HepG2 (cell line): ENCODE measurements around the gene HMGCLL1. TPM values are rescaled to one million over a fixed set of nuclear protein-coding genes. Genes with fewer than 3 reads are reported as not detected.

Experiments
- ATAC-seq: fragments of 200-7000 bp; cut with Tn5 transposase; 3 replicates; pipeline ENCODE4 v1.9.1; 2020; ENCODE audit warnings: mild to moderate bottlenecking, moderate library complexity
- BruUV-seq: library from RNA; stranded (reverse); fragments of 400-500 nt; replicated peaks from 2 replicates; lab custom pipeline; 2021; lab: Mats Ljungman, UMichigan
- CTCF ChIA-PET: fragments of 300-600 bp; formaldehyde crosslinking; extraction: SDS; loops from one replicate; lab custom pipeline; 2021; ENCODE audit warnings: low total read pairs, inconsistent platforms, low intra/inter-chr PET ratio; lab: Yijun Ruan, JAX
- POLR2A ChIA-PET: fragments of 350-600 bp; sonication (Branson Sonifier 250); formaldehyde crosslinking; loops from one replicate; lab custom pipeline; 2020; ENCODE audit warnings: antibody characterized with exemption, inconsistent platforms; lab: Yijun Ruan, JAX
- DNase-seq: peaks from one replicate; pipeline ENCODE4 v3.0.0-alpha.2; 2015; ENCODE audit warnings: low spot score
- FAIRE-seq: peaks from 3 replicates; lab custom pipeline; 2011; peaks lifted over from hg19 to GRCh38; lab: Jason Lieb, UNC
- H2AFZ ChIP-seq: one replicate; pipeline ENCODE4 v1.6.1; 2011; ENCODE audit warnings: low read length, inconsistent platforms
- H3K27ac ChIP-seq: fragments of 300-600 bp; 3 replicates; pipeline ENCODE4 v1.8.0; 2011; ENCODE audit warnings: mixed run types, mild to moderate bottlenecking, mixed read lengths, low read length, inconsistent platforms; ENCODE audit not compliant: insufficient read depth; ENCODE audit errors: extremely low read length
- H3K27me3 ChIP-seq, 2 experiments: fragments of 200-600 bp in 1 of 2; 2 replicates in 1 of 2; 3 replicates in 1 of 2; pipeline versions ENCODE4 v1.6.0 to v1.8.0; 2011; ENCODE audit warnings: low read length in 2 of 2, mild to moderate bottlenecking in 2 of 2, moderate library complexity in 2 of 2, inconsistent platforms in 1 of 2; ENCODE audit not compliant: insufficient read depth in 2 of 2, control insufficient read depth in 1 of 2
- H3K36me3 ChIP-seq, 2 experiments: fragments of 200-600 bp in 1 of 2; replicated peaks in 1 of 2; 2 replicates in 1 of 2; 3 replicates in 1 of 2; pipeline versions ENCODE4 v1.5.1 to v1.8.0; 2011; ENCODE audit warnings: low read length in 2 of 2, inconsistent platforms in 1 of 2; ENCODE audit not compliant: insufficient read depth in 2 of 2, control insufficient read depth in 1 of 2
- H3K4me1 ChIP-seq: 2 replicates; pipeline ENCODE4 v1.5.1; 2012; ENCODE audit warnings: low read length, inconsistent platforms; ENCODE audit not compliant: insufficient read depth
- H3K4me2 ChIP-seq: 2 replicates; pipeline ENCODE4 v1.6.0; 2011; ENCODE audit warnings: low read depth, low read length, inconsistent platforms
- H3K4me3 ChIP-seq, 3 experiments: fragments of 200-600 bp in 1 of 3; sonication (generic), shearing (Covaris generic) in 1 of 3; replicated peaks in 1 of 3; 2 replicates each; pipeline ENCODE4 v1.5.1; 2011 to 2016; ENCODE audit warnings: low read length in 3 of 3, inconsistent platforms in 2 of 3, low read depth in 2 of 3, mild to moderate bottlenecking in 2 of 3, control low read depth in 1 of 3, mixed read lengths in 1 of 3; ENCODE audit not compliant: insufficient read depth in 1 of 3
- H3K79me2 ChIP-seq: one replicate; pipeline ENCODE4 v1.6.1; 2011; ENCODE audit warnings: low read length, inconsistent platforms; ENCODE audit not compliant: insufficient read depth
- H3K9ac ChIP-seq: 2 replicates; pipeline ENCODE4 v1.6.0; 2011; ENCODE audit warnings: mild to moderate bottlenecking, low read depth, low read length, inconsistent platforms; ENCODE audit not compliant: insufficient read depth
- H3K9me3 ChIP-seq: 2 replicates; pipeline ENCODE4 v1.5.1; 2012; ENCODE audit warnings: mild to moderate bottlenecking, low read length
- H4K20me1 ChIP-seq: 2 replicates; pipeline ENCODE4 v1.6.0; 2011; ENCODE audit warnings: inconsistent platforms, mild to moderate bottlenecking, low read length, moderate library complexity; ENCODE audit not compliant: insufficient read depth
- ATF7 ChIP-seq, 2 experiments: fragments of 450-650 bp in 1 of 2; sonication (generic) in 1 of 2; formaldehyde crosslinking in 1 of 2; IDR thresholded peaks; 2 replicates each; pipeline versions ENCODE4 v1.4.0 to v1.6.1; 2016 to 2020; ENCODE audit warnings: antibody characterized with exemption in 1 of 2, mild to moderate bottlenecking in 1 of 2, missing genetic modification reagents in 1 of 2
- GTF3A ChIP-seq: sonication (generic); formaldehyde crosslinking; conservative IDR thresholded peaks from 2 replicates; pipeline ENCODE4 v1.4.0; 2020; ENCODE audit warnings: mild to moderate bottlenecking, missing genetic modification reagents
- HMGA1 ChIP-seq: sonication (generic); formaldehyde crosslinking; conservative IDR thresholded peaks from 2 replicates; pipeline ENCODE4 v1.4.0; 2020; ENCODE audit warnings: missing genetic modification reagents
- MED1 ChIP-seq: sonication (generic); formaldehyde crosslinking; IDR thresholded peaks from 2 replicates; pipeline ENCODE4 v1.4.0; 2020; ENCODE audit warnings: missing genetic modification reagents
- PRDM15 ChIP-seq: sonication (generic); formaldehyde crosslinking; IDR thresholded peaks from 2 replicates; pipeline ENCODE4 v1.4.0; 2020; ENCODE audit warnings: missing genetic modification reagents
- ZNF552 ChIP-seq: sonication (generic); formaldehyde crosslinking; IDR thresholded peaks from 2 replicates; pipeline ENCODE4 v1.9.0; 2022; ENCODE audit warnings: missing genetic modification reagents, mild to moderate bottlenecking, borderline replicate concordance
- ZNF737 ChIP-seq: sonication (generic); formaldehyde crosslinking; IDR thresholded peaks from 2 replicates; pipeline ENCODE4 v1.5.0; 2020; ENCODE audit warnings: missing genetic modification reagents, mild to moderate bottlenecking, borderline replicate concordance
- ZNF749 ChIP-seq: sonication (generic); formaldehyde crosslinking; IDR thresholded peaks from 2 replicates; pipeline ENCODE4 v1.8.0; 2022; ENCODE audit warnings: mild to moderate bottlenecking, missing genetic modification reagents, moderate library complexity, borderline replicate concordance
- WGBS: methylation state at CpG from one replicate; pipeline ENCODE4 v1.1.6; 2017; ENCODE audit warnings: low lambda C conversion rate; 5-methylcytosine and 5-hydroxymethylcytosine counted together
- in situ Hi-C: cut with HindIII; loops from 2 replicates; pipeline ENCODE4 v1.10.0; 2017; ENCODE audit warnings: low pct_unique_long_range_greater_than_20kb; ENCODE audit not compliant: extremely low pct_ligation_motif_present
- intact Hi-C: fragments of 100-400 bp; cut with micrococcal nuclease; formaldehyde crosslinking; loops from one replicate; pipeline ENCODE4 v1.10.0; 2022; ENCODE audit not compliant: unreplicated experiment
- polyA plus RNA-seq, 8 experiments: library from polyadenylated mRNA; depleted of rRNA in 3 of 8; stranded (reverse) in 7 of 8; unstranded in 1 of 8; fragments of >200 nt; fragmentation: Illumina TruSeq in 4 of 8; extraction: Trizol in 4 of 8; gene quantifications; 2 replicates each; pipeline versions ENCODE4 v1.2.1 to v1.2.3, GENCODE V29; 2011 to 2016; ENCODE audit warnings: low read depth in 4 of 8, missing spikeins in 1 of 8, mixed read lengths in 1 of 8; ENCODE audit not compliant: insufficient read depth in 1 of 8
- total RNA-seq, 5 experiments: library from RNA; depleted of rRNA; stranded (reverse); fragments of >200 nt; fragmentation: Illumina TruSeq; extraction: Trizol; gene quantifications; 2 replicates each; pipeline ENCODE4 v1.2.3, GENCODE V29; 2016; ENCODE audit warnings: low read depth in 1 of 5
- TF ChIP-seq, protein P1 (sequence below): sonication (generic); formaldehyde crosslinking; conservative IDR thresholded peaks from 2 replicates; pipeline ENCODE4 v1.4.0; 2020; ENCODE audit warnings: missing genetic modification reagents

The HMGCLL1 gene
- total and polyA plus RNA-seq, 2 of the 13 experiments (the other 11 are each of a cell fraction or from before 2014, with no cell fraction given), result not detected

DNA sequence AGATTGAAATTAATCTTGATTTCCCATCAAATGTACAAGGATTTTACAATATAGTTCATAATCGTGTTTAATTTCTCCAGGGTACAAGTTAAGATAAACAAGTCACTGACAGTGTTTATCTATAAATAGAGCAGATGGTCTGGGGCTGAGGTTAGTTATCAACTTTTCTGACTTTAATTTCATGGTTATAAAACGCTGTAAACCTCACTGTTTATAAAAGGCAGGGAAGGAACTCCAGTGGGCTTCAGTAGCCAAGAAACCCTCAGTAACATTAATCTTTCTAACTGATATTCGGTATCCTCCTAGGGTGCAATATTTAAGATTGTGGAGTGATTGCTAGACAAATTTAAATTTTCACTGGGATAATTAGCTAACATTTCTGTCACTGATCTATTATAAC, 183.1 kb downstream of the HMGCLL1 start (continued):
- TF ChIP-seq, protein P1, sequence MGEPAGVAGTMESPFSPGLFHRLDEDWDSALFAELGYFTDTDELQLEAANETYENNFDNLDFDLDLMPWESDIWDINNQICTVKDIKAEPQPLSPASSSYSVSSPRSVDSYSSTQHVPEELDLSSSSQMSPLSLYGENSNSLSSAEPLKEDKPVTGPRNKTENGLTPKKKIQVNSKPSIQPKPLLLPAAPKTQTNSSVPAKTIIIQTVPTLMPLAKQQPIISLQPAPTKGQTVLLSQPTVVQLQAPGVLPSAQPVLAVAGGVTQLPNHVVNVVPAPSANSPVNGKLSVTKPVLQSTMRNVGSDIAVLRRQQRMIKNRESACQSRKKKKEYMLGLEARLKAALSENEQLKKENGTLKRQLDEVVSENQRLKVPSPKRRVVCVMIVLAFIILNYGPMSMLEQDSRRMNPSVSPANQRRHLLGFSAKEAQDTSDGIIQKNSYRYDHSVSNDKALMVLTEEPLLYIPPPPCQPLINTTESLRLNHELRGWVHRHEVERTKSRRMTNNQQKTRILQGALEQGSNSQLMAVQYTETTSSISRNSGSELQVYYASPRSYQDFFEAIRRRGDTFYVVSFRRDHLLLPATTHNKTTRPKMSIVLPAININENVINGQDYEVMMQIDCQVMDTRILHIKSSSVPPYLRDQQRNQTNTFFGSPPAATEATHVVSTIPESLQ (CRISPR knock-in tag), result no peak

- Histone ChIP-seq H3K27me3 (no peaks in the 10 kb centered on the region; a peak in 1 of 5 replicates), H3K9ac (no peak overlapping the region), H3K27ac (no peak overlapping the region), H2AFZ (no peak overlapping the region), H3K36me3 (no peaks in the 10 kb centered on the region), H4K20me1 (no peaks in the 10 kb centered on the region), H3K4me3 (no peak overlapping the region), H3K4me1 (no peaks in the 10 kb centered on the region), H3K4me2 (no peak overlapping the region), H3K9me3 (no peaks in the 10 kb centered on the region), H3K79me2 (no peaks in the 10 kb centered on the region)
- FAIRE-seq (no peak), ATAC-seq (no peak), DNase-seq (no peak)
- 23% methylated on average over 3 of the region's 3 CpGs for WGBS
- TF ChIP-seq ZNF749 (CRISPR knock-in tag) (no peak), HMGA1 (CRISPR knock-in tag) (no peak), ZNF552 (CRISPR knock-in tag) (no peak), MED1 (CRISPR knock-in tag) (no peak), GTF3A (no peak), PRDM15 (CRISPR knock-in tag) (no peak), ZNF737 (no peak), ATF7 (IDR thresholded peaks at IDR 0.05) (no peak), ATF7 (CRISPR knock-in tag; IDR thresholded peaks at IDR 0.05) (no peak)
- ChIA-PET CTCF (no interaction called here), POLR2A (no interaction called here)
- intact Hi-C loops, result no loop called here
- no TSS peak for BruUV-seq
- in situ Hi-C loops, result no loop called here
These were observed 190.8 kb downstream of the HMGCLL1 start for GRCh38 chr6:55388211-55388610.
